H9 (cell line): ENCODE measurements around the gene KCNK5. TPM values are rescaled to one million over a fixed set of nuclear protein-coding genes. Genes with fewer than 3 reads are reported as not detected.

Experiments
- DNase-seq: peaks from one replicate; pipeline ENCODE4 v3.0.0-alpha.2; 2017
- H2AFZ ChIP-seq: one replicate; pipeline ENCODE4 v1.6.1; 2013; ENCODE audit warnings: mild to moderate bottlenecking, low read length, control low read depth, moderate library complexity
- H2AK5ac ChIP-seq: 2 replicates; pipeline ENCODE4 v1.6.1; 2013; ENCODE audit warnings: low read length, control low read depth, mixed read lengths; ENCODE audit not compliant: insufficient read length
- H2BK120ac ChIP-seq: one replicate; pipeline ENCODE4 v1.6.1; 2013; ENCODE audit warnings: low read depth, mild to moderate bottlenecking, low read length, control low read depth, inconsistent platforms; ENCODE audit not compliant: poor library complexity, severe bottlenecking
- H2BK12ac ChIP-seq: 2 replicates; pipeline ENCODE4 v1.6.1; 2013; ENCODE audit warnings: low read length, control low read depth, mixed read lengths, low read depth; ENCODE audit not compliant: insufficient read length
- H2BK15ac ChIP-seq: 2 replicates; pipeline ENCODE4 v1.6.1; 2013; ENCODE audit warnings: low read depth, low read length, control low read depth
- H2BK20ac ChIP-seq: one replicate; pipeline ENCODE4 v1.6.1; 2013; ENCODE audit warnings: low read depth, mild to moderate bottlenecking, low read length, control low read depth, inconsistent platforms; ENCODE audit not compliant: poor library complexity, severe bottlenecking
- H2BK5ac ChIP-seq: 2 replicates; pipeline ENCODE4 v1.6.1; 2013; ENCODE audit warnings: low read length, control low read depth, mixed read lengths; ENCODE audit not compliant: insufficient read length
- H3K14ac ChIP-seq: 2 replicates; pipeline ENCODE4 v1.6.1; 2013; ENCODE audit warnings: low read length, control low read depth; ENCODE audit not compliant: insufficient read depth
- H3K18ac ChIP-seq: 2 replicates; pipeline ENCODE4 v1.6.1; 2013; ENCODE audit warnings: low read depth, mild to moderate bottlenecking, mixed read lengths, low read length, control low read depth; ENCODE audit not compliant: insufficient read length
- H3K23ac ChIP-seq: 2 replicates; pipeline ENCODE4 v1.6.1; 2013; ENCODE audit warnings: low read length, control low read depth, mixed read lengths, low read depth; ENCODE audit not compliant: insufficient read length
- H3K23me2 ChIP-seq: 2 replicates; pipeline ENCODE4 v1.6.1; 2013; ENCODE audit warnings: low read depth, mild to moderate bottlenecking, mixed read lengths, low read length, control low read depth; ENCODE audit not compliant: insufficient read length, poor library complexity, severe bottlenecking
- H3K27ac ChIP-seq: 2 replicates; pipeline ENCODE4 v1.5.1; 2013; ENCODE audit warnings: low read length, control low read depth, mixed read lengths, low read depth; ENCODE audit not compliant: insufficient read length
- H3K27me3 ChIP-seq: 2 replicates; pipeline ENCODE4 v1.6.1; 2013; ENCODE audit warnings: low read length, control low read depth, inconsistent platforms; ENCODE audit not compliant: insufficient read depth
- H3K4ac ChIP-seq: 2 replicates; pipeline ENCODE4 v1.6.1; 2013; ENCODE audit warnings: low read depth, mild to moderate bottlenecking, control low read depth, inconsistent platforms, low read length, moderate library complexity
- H3K4me1 ChIP-seq: 2 replicates; pipeline ENCODE4 v1.6.1; 2013; ENCODE audit warnings: low read length, control low read depth, inconsistent platforms; ENCODE audit not compliant: insufficient read depth
- H3K4me2 ChIP-seq: 2 replicates; pipeline ENCODE4 v1.6.1; 2013; ENCODE audit warnings: low read length, control low read depth, mixed read lengths; ENCODE audit not compliant: insufficient read length, insufficient read depth
- H3K56ac ChIP-seq: 2 replicates; pipeline ENCODE4 v1.6.1; 2013; ENCODE audit warnings: low read depth, mild to moderate bottlenecking, mixed read lengths, low read length, control low read depth; ENCODE audit not compliant: insufficient read length
- H3K79me1 ChIP-seq: 2 replicates; pipeline ENCODE4 v1.6.1; 2013; ENCODE audit warnings: low read depth, mild to moderate bottlenecking, moderate library complexity, low read length, control low read depth, inconsistent platforms; ENCODE audit not compliant: insufficient read depth, poor library complexity, severe bottlenecking
- H3K79me2 ChIP-seq: 2 replicates; pipeline ENCODE4 v1.6.1; 2013; ENCODE audit warnings: low read length, control low read depth, inconsistent platforms; ENCODE audit not compliant: insufficient read depth
- H3K9ac ChIP-seq: 2 replicates; pipeline ENCODE4 v1.6.1; 2013; ENCODE audit warnings: low read length, control low read depth, mixed read lengths; ENCODE audit not compliant: insufficient read length; ENCODE audit errors: extremely low read depth
- H3K9me3 ChIP-seq: one replicate; pipeline ENCODE4 v1.6.1; 2013; ENCODE audit warnings: low read depth, low read length, inconsistent platforms; ENCODE audit not compliant: control insufficient read depth
- H3T11ph ChIP-seq: one replicate; pipeline ENCODE4 v1.6.1; 2013; ENCODE audit warnings: mild to moderate bottlenecking, low read length, control low read depth, inconsistent platforms
- H4K20me1 ChIP-seq: one replicate; pipeline ENCODE4 v1.6.1; 2013; ENCODE audit not compliant: control insufficient read depth, insufficient read length, insufficient read depth
- H4K5ac ChIP-seq: 2 replicates; pipeline ENCODE4 v1.6.1; 2013; ENCODE audit warnings: low read depth, mild to moderate bottlenecking, mixed read lengths, low read length, control low read depth; ENCODE audit not compliant: insufficient read length
- H4K8ac ChIP-seq: replicated peaks from 2 replicates; pipeline ENCODE4 v1.6.1; 2013; ENCODE audit warnings: low read length, control low read depth, mixed read lengths, low read depth; ENCODE audit not compliant: insufficient read length
- H4K91ac ChIP-seq: 2 replicates; pipeline ENCODE4 v1.6.1; 2013; ENCODE audit warnings: low read depth, mild to moderate bottlenecking, moderate library complexity, mixed read lengths, low read length, control low read depth; ENCODE audit not compliant: insufficient read length
- H3K27ac Mint-ChIP-seq, 3 experiments: 2 replicates in 2 of 3; 3 replicates in 1 of 3; pipeline ENCODE4 v1.8.0; 2020 to 2021; ENCODE audit warnings: mixed read lengths in 3 of 3, mild to moderate bottlenecking in 1 of 3, moderate library complexity in 1 of 3
- H3K27me3 Mint-ChIP-seq: 2 replicates; pipeline ENCODE4 v1.8.0; 2021; ENCODE audit warnings: low read depth, mild to moderate bottlenecking, moderate library complexity, mixed read lengths
- H3K36me3 Mint-ChIP-seq, 3 experiments: 2 replicates in 2 of 3; 3 replicates in 1 of 3; pipeline ENCODE4 v1.8.0; 2020 to 2021; ENCODE audit warnings: low read depth in 3 of 3, mixed read lengths in 3 of 3; ENCODE audit not compliant: insufficient read depth in 1 of 3
- H3K4me1 Mint-ChIP-seq, 2 experiments: 2 replicates each; pipeline ENCODE4 v1.8.0; 2020; ENCODE audit warnings: mixed read lengths in 2 of 2
- H3K4me3 Mint-ChIP-seq, 2 experiments: 2 replicates in 1 of 2; 3 replicates in 1 of 2; pipeline ENCODE4 v1.8.0; 2020 to 2021; ENCODE audit warnings: mild to moderate bottlenecking in 2 of 2, mixed read lengths in 2 of 2, moderate library complexity in 1 of 2
- H3K9me3 Mint-ChIP-seq, 2 experiments: 2 replicates in 1 of 2; 3 replicates in 1 of 2; pipeline ENCODE4 v1.8.0; 2020; ENCODE audit warnings: mild to moderate bottlenecking in 2 of 2, mixed read lengths in 2 of 2, moderate library complexity in 1 of 2
- CTCF ChIP-seq: fragments of 200-600 bp; sonication (generic); conservative IDR thresholded peaks from 3 replicates; pipeline ENCODE4 v1.8.0; 2021; ENCODE audit warnings: antibody characterized with exemption, mild to moderate bottlenecking
- WGBS: extraction: QIAGEN DNeasy Blood & Tissue Kit; methylation state at CpG from one replicate; pipeline ENCODE4 v1.1.7; 2013; ENCODE audit warnings: missing lambda C conversion rate, low lambda C conversion rate, mixed read lengths; ENCODE audit not compliant: insufficient read length; ENCODE audit errors: extremely low coverage; 5-methylcytosine and 5-hydroxymethylcytosine counted together
- total RNA-seq: library from RNA; stranded (reverse); gene quantifications from 2 replicates; pipeline ENCODE4 v1.2.1, GENCODE V29; 2021

The KCNK5 gene
- total RNA-seq, 1 experiment from 2014 or later: 30.0 TPM

- no peak overlapping the region for H3K4me3 Mint-ChIP-seq
Observed at GRCh38 chr6:39194466-39194865, 34.8 kb downstream of the KCNK5 start.

More at GRCh38 chr6:39194466-39194865, 34.8 kb downstream of the KCNK5 start:
- H3K9me3 ChIP-seq: no peaks in the 10 kb centered on the region
- H3K18ac ChIP-seq: no peak overlapping the region
- H3K79me1 ChIP-seq: peaks cover 10% of the 10 kb centered on the region
- no peaks in the 10 kb centered on the region for H4K20me1 ChIP-seq
- no peaks in the 10 kb centered on the region for H3K23me2 ChIP-seq
- no peaks in the 10 kb centered on the region for H3K9me3 Mint-ChIP-seq
- H3K27me3 Mint-ChIP-seq: no peaks in the 10 kb centered on the region; the same call in none of the 2 replicates
- no peak overlapping the region for H3K23ac ChIP-seq
- no peak overlapping the region for H2BK12ac ChIP-seq
- H3K4ac ChIP-seq: no peak overlapping the region
- H2BK120ac ChIP-seq: no peak overlapping the region
- no peak for DNase-seq
- no peak overlapping the region for H3K4me2 ChIP-seq
- no peak for TF ChIP-seq CTCF
- H3K4me1 ChIP-seq: no peaks in the 10 kb centered on the region
- no CpG with 5 or more reads among the region's 9 CpGs for WGBS
- no peak overlapping the region for H2AK5ac ChIP-seq
- H3K27ac Mint-ChIP-seq: peak overlapping the region in 2 of 3 experiments; percentile 82 to 90; a peak in 3 of 7 replicates
- H3K36me3 Mint-ChIP-seq: peaks cover 54 to 63% (median 58%) of the 10 kb centered on the region in 3 experiments
- H3K27me3 ChIP-seq: no peaks in the 10 kb centered on the region
- no peak overlapping the region for H2BK15ac ChIP-seq
- H3K27ac ChIP-seq: no peak overlapping the region
- no peak overlapping the region for H4K8ac ChIP-seq
- H2AFZ ChIP-seq: no peak overlapping the region
- no peak overlapping the region for H3K9ac ChIP-seq
- H3K79me2 ChIP-seq: no peaks in the 10 kb centered on the region; the same call in 1 of the 2 replicates
- peaks cover 20 to 29% of the 10 kb centered on the region in 2 experiments for H3K4me1 Mint-ChIP-seq
- H4K91ac ChIP-seq: no peak overlapping the region
- no peak overlapping the region for H3K14ac ChIP-seq
- no peak overlapping the region for H2BK20ac ChIP-seq
- H3T11ph ChIP-seq: no peak overlapping the region
- no peak overlapping the region for H4K5ac ChIP-seq
- H2BK5ac ChIP-seq: no peak overlapping the region
- no peak overlapping the region for H3K56ac ChIP-seq
